HepG2 (cell line): ENCODE data around the gene SKI. TPM values are rescaled to one million over a fixed set of nuclear protein-coding genes. Genes with fewer than 3 reads are reported as not detected.

Experiments used
- BCL6 ChIP-seq: IDR thresholded peaks from 2 replicates; pipeline ENCODE4 v1.6.1; 2016; ENCODE audit warnings: missing genetic modification reagents, missing compliant biosample characterization
- GMEB1 ChIP-seq: sonication (generic); formaldehyde crosslinking; IDR thresholded peaks from 2 replicates; pipeline ENCODE4 v1.5.1; 2020; ENCODE audit warnings: missing genetic modification reagents, mild to moderate bottlenecking, borderline replicate concordance
- NR1H2 ChIP-seq: sonication (generic); formaldehyde crosslinking; IDR thresholded peaks from 2 replicates; pipeline ENCODE4 v1.8.1; 2022; ENCODE audit warnings: low read depth, missing genetic modification reagents, borderline replicate concordance
- POGK ChIP-seq: sonication (generic); formaldehyde crosslinking; conservative IDR thresholded peaks from 2 replicates; pipeline ENCODE4 v1.8.0; 2022; ENCODE audit warnings: mild to moderate bottlenecking, moderate library complexity, missing genetic modification reagents
- ZNF180 ChIP-seq: sonication (generic); formaldehyde crosslinking; IDR thresholded peaks from 2 replicates; pipeline ENCODE4 v1.4.0; 2020; ENCODE audit warnings: low read depth, missing genetic modification reagents, borderline replicate concordance
- ZNF891 ChIP-seq: sonication (generic); formaldehyde crosslinking; IDR thresholded peaks from 2 replicates; pipeline ENCODE4 v1.5.0; 2020; ENCODE audit warnings: mild to moderate bottlenecking, missing genetic modification reagents
- ZSCAN25 ChIP-seq: sonication (generic); formaldehyde crosslinking; IDR thresholded peaks from 2 replicates; pipeline ENCODE4 v1.8.0; 2022; ENCODE audit warnings: mild to moderate bottlenecking, missing genetic modification reagents
- polyA plus RNA-seq, 8 experiments: library from polyadenylated mRNA; depleted of rRNA in 3 of 8; stranded (reverse) in 7 of 8; unstranded in 1 of 8; fragments of >200 nt; fragmentation: Illumina TruSeq in 4 of 8; extraction: Trizol in 4 of 8; gene quantifications; 2 replicates each; pipeline versions ENCODE4 v1.2.1 to v1.2.3, GENCODE V29; 2011 to 2016; ENCODE audit warnings: low read depth in 4 of 8, missing spikeins in 1 of 8, mixed read lengths in 1 of 8; ENCODE audit not compliant: insufficient read depth in 1 of 8
- total RNA-seq, 5 experiments: library from RNA; depleted of rRNA; stranded (reverse); fragments of >200 nt; fragmentation: Illumina TruSeq; extraction: Trizol; gene quantifications; 2 replicates each; pipeline ENCODE4 v1.2.3, GENCODE V29; 2016; ENCODE audit warnings: low read depth in 1 of 5
- TF ChIP-seq, protein P1 (sequence below): sonication (generic); formaldehyde crosslinking; IDR thresholded peaks from 2 replicates; pipeline ENCODE4 v1.4.0; 2020; ENCODE audit warnings: missing genetic modification reagents, borderline replicate concordance

Gene SKI
- total and polyA plus RNA-seq, 2 of the 13 experiments (the other 11 are each of a cell fraction or from before 2014, with no cell fraction given), result 4.7 to 6.9 TPM

- TF ChIP-seq BCL6 (CRISPR knock-in tag), result no peak
- TF ChIP-seq ZSCAN25, result no peak
- TF ChIP-seq NR1H2 (CRISPR knock-in tag), result no peak
- TF ChIP-seq POGK (CRISPR knock-in tag), result no peak
- no peak for TF ChIP-seq GMEB1 (CRISPR knock-in tag)
- no peak for TF ChIP-seq ZNF180 (CRISPR knock-in tag)
- no peak for TF ChIP-seq ZNF891
- TF ChIP-seq, protein P1, sequence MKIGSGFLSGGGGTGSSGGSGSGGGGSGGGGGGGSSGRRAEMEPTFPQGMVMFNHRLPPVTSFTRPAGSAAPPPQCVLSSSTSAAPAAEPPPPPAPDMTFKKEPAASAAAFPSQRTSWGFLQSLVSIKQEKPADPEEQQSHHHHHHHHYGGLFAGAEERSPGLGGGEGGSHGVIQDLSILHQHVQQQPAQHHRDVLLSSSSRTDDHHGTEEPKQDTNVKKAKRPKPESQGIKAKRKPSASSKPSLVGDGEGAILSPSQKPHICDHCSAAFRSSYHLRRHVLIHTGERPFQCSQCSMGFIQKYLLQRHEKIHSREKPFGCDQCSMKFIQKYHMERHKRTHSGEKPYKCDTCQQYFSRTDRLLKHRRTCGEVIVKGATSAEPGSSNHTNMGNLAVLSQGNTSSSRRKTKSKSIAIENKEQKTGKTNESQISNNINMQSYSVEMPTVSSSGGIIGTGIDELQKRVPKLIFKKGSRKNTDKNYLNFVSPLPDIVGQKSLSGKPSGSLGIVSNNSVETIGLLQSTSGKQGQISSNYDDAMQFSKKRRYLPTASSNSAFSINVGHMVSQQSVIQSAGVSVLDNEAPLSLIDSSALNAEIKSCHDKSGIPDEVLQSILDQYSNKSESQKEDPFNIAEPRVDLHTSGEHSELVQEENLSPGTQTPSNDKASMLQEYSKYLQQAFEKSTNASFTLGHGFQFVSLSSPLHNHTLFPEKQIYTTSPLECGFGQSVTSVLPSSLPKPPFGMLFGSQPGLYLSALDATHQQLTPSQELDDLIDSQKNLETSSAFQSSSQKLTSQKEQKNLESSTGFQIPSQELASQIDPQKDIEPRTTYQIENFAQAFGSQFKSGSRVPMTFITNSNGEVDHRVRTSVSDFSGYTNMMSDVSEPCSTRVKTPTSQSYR, result no peak
Observed at GRCh38 chr1:2354511-2355372, 126.6 kb downstream of the SKI start (continued).
